ENCODE measurements around the gene IGF2BP3.

The IGF2BP3 gene

GRCh38 chr7:23472046-23472445, 1.8 kb upstream of the IGF2BP3 start:
- FAIRE-seq: peak; percentile 96

DNA sequence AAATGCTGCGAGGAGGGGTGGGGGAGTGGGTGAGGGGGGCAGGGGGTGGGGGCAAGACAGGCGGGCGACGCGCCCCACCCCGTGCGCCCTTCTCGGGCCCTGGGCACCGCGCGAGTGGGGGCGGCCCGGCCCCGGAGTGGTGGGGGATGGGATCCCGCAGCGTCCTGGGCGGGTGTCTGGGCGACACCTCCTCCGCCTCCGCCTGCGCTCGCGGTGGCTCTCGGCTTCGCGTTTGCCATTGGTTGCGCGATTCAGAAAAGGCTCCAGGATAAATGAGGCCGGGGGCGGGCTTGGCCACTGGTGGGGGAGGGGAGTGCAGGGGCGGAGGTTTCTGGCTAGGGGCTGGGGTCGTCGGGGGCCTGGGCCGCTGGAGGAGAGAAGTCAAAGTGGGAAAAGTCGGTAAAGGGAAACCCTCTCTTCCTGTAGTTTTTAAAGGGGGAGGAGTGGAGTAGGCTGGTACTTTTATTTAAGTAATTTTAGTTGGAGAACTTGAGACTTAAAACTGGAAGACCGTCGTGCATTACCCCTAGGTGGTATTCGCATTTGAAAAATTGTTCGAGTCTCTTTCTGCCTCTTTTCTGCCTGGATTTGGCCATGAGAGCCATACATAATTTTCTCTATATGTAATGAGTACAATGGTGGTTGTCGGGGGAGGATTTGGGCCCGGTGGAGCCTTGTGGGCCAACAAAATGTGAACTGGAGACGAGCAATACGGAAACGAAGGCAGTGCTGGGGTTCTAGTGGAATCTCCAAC, 992 bp upstream of the IGF2BP3 start:
- no peak for FAIRE-seq

- no peak for FAIRE-seq
These were observed 385 bp downstream of the IGF2BP3 start for GRCh38 chr7:23469961-23470250.

DNA sequence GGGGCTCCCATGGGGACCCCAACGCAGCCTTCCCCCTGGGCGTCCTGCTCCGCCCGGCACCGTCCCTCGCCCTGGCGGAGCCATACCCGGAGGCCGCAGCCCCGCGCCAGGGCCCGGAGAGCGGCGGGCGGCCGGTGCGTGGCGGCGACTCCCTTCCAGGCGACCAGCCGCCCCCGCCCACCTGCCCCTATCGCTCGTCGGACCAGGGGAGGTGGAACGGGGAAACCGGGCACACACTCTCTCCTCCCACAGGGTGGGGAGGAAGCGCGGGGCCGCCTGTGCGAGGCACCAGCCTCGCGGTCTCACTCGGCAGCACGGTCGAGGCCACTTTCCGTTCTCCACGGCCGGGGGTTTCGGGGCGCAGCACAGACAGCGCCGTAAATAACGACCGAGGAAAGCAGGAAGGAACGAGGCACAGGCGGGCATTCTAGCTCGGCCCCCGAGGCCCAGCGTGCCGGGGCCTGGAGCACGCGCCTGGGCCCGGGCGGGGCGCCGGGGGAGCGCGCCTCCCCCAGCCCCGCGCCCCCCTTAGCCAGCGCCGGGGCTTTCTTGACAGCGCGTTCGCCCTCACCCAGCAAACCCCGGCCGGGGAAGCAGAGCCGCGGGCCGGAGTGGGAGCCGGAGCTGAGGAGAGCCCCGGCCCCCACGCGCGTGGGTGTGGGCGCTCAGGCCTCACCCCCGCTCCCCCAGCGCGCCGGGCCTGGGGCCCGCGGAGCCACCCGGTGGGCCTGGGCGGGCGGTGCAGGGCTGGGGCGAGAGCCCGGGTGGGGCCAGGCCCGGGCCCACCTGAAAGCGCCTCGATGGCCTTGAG, 936 bp downstream of the IGF2BP3 start:
- FAIRE-seq: no peak

DNA sequence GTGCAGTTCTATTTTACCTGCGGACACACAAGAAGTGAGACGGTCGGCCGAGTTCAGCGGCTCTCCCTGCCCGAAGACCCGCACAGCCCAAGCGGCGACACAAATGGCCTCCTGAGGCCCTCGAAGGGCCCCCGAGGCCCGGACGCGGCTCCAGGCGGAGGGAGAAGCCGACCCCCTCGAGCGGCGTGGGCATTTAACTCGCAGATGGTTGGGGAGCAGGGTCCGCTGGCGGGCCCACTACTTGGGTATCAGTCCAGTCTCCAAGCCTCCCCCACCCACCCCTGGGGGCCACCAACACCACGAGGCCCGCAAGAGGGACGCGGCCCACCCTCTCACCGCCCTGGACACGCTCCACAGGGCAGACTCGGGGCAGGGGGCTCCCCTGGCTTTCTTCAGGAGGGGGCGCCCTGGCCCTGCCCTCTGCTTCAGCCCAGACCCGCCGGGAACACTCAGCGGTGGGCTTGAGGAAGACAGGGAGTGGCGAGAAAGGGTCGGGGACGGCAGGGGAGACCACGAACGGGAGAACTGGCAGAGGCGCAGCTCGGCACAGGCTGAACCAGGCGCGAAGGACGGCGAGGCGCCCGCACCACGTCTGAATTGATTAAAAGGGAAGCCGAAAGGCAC, 1.7 kb downstream of the IGF2BP3 start:
- no peak for FAIRE-seq

- peak; percentile 88 for FAIRE-seq
These were observed 2.3 kb downstream of the IGF2BP3 start for GRCh38 chr7:23467806-23468525.

GRCh38 chr7:23467291-23467805, 2.9 kb downstream of the IGF2BP3 start:
- no peak for FAIRE-seq

DNA sequence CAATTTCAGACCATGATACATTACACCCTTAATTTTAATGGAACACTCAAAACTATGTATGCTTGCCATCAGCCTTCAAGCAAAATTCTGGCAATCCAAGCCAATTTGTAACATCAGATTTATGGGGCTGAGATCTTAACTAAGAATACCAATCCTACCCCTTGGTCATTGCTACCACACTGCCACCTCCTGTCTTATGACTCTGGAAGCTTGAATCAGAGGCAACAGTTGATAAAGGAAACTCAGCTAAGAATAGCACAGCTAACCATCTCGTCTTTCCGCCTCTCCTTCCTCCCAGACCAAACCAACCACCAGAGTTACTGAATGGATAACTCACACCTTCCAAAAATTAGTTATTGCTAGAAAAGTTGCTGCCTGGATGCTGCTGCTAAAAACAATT, 7.4 kb downstream of the IGF2BP3 start:
- peak; percentile 27 for FAIRE-seq

- FAIRE-seq: no peak
These were observed 12.2 kb downstream of the IGF2BP3 start for GRCh38 chr7:23458044-23458443.

GRCh38 chr7:23456093-23456492, 14.2 kb downstream of the IGF2BP3 start:
- no peak for FAIRE-seq

- no peak for FAIRE-seq
These were observed 15.3 kb downstream of the IGF2BP3 start for GRCh38 chr7:23454881-23455526.

DNA sequence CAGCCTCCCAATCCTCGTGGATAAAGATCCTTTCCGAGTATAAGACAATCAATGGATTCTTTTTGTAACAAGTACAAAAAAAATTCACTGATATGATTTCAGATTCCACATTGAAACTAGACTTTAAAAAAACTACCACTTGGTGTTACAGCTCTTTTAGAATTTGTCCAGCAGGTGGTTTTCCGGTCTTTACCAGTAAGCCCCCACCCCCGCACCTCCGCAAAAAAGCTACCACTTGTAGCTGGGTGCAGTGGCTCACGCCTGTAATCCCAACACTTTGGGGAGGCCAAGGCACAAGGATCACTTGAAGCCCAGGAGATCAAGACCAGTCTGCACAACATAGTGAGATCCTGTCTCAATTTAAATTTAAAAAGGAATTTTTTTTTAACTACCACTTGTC, 19.8 kb downstream of the IGF2BP3 start:
- no peak for FAIRE-seq

DNA sequence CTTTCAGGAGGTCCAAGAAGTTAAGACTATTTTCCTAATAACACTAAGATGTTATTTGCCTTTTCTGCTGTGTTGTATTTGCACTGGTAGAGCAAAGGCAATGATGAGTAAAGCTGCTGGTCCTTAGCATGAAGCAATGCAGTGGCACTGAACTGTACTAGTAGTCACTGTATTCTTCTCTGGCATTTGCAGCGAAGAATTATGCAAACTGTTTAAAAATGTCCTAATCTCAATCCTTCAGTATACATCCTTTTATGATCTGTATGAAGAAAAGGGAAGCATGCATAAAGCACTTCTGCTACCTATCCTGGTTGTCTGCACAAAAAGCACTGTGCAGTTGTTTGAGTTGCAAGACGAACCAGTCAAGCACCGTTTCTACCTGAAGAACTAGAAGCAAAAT, 20.4 kb downstream of the IGF2BP3 start:
- no peak for FAIRE-seq

DNA sequence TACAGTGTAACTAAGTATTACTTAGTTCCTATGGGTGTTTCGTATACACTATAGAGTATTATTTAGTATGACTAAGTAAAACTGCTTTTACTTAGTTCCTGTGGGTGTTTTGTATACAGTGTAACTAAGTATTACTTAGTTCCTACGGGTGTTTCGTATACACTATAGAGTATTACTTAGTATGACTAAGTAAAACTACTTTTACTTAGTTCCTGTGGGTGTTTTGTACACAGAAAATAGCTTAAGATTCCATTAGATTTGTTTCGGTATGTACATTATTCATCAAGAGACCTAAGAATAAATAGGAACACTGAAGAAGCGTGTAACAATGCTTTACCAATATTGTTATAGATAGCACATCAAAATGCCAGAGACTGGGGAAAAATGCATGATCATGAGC, 25.0 kb downstream of the IGF2BP3 start:
- peak; percentile 90 for FAIRE-seq

- peak; percentile 72 for FAIRE-seq
These were observed 26.3 kb downstream of the IGF2BP3 start for GRCh38 chr7:23443974-23444373.

- no peak for FAIRE-seq
These were observed 32.1 kb downstream of the IGF2BP3 start for GRCh38 chr7:23438171-23438570.

DNA sequence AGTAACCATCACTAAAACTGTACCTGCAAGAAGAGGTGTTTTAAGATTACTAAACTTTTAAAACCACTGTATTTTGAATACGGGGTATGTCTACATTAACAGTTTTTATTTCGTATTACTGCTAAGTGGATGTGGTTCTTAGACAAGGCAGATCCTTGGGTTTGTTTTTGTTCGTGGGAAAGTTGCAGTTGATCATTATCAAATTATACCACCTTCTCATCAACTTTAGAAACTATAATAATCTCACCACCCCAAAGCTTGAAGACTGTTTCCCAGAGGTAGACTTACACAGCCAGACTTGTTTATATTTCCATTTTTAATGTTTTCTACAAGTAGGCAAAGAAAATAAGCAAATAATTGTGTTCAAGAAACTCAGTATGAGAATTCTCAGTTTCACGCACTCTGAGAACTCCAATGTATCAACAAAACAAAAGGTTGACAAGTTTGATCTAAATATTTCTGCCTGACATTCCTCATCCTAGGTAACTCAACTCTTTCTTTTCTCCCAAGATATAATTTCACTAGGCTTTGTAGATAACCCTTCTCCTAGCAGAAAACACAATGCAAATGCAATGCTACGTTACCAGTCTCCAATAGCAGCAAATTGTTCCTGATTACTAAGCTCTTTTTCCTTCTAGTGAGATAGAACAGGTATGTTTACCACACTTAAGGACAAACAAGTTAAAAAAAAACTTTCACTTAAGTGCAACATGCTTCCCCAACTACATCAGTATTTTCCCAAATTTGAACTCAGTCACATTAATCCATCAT, 36.0 kb downstream of the IGF2BP3 start:
- FAIRE-seq: peak; percentile 85

GRCh38 chr7:23431702-23432199, 38.5 kb downstream of the IGF2BP3 start:
- no peak for FAIRE-seq

- FAIRE-seq: no peak
These were observed 39.4 kb downstream of the IGF2BP3 start for GRCh38 chr7:23430893-23431259.

DNA sequence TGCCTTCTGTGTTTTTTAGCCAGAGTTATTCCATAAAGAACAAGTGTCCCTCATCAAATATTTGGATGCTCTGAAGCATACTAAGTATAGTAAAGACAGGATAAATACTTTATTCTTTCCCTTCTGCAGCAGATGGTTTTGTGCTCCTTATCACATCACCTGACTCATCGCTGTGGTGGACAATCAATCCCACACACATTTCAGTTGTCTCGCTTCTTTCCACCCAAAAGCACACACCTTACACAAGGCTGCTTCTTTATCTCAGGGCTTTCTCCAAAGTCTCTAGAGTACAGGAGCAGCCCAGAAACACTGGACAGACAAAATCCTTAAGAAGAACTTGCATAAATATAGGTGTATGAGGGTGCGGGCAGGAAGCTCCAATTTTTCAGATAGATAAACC, 43.4 kb downstream of the IGF2BP3 start:
- peak; percentile 41 for FAIRE-seq

GRCh38 chr7:23422909-23423308, 47.4 kb downstream of the IGF2BP3 start:
- no peak for FAIRE-seq

DNA sequence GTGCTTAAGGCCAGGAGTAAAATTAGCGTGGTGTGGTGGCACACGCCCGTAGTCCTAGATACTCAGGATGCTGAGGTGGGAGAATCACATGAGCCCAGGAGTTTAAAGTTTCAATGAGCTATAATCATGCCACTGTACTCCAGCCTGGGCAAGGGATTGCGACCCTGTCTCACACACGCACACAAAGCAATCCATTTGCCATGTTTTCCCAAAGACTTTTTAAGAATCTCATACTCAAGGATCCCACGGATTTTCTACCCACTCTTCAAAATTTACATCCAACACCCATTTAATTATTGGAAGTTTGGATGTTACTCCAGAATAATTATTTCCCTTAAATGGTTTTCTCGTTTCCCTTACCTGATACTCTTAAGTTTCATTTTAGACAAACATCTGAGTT, 47.9 kb downstream of the IGF2BP3 start:
- FAIRE-seq: no peak

Data from G401.6 (cell line).